Mammary epithelial cell (primary cell): ENCODE data around the gene RAET1G.

Experiments used
- EZH2 ChIP-seq: IDR thresholded peaks from 2 replicates; pipeline ENCODE4 v1.6.1; 2012; ENCODE audit warnings: low read length, inconsistent platforms, borderline replicate concordance
- TF ChIP-seq, protein P1 (sequence below), 2 donors: IDR thresholded peaks in 1 of 2; conservative IDR thresholded peaks in 1 of 2; 2 replicates each; pipeline ENCODE4 v1.5.1; 2011 to 2012; ENCODE audit warnings: inconsistent platforms in 2 of 2, low read length in 2 of 2, mild to moderate bottlenecking in 2 of 2, control low read depth in 1 of 2, low read depth in 1 of 2; ENCODE audit not compliant: insufficient read depth in 1 of 2; ENCODE audit errors: extremely low read depth in 1 of 2

DNA sequence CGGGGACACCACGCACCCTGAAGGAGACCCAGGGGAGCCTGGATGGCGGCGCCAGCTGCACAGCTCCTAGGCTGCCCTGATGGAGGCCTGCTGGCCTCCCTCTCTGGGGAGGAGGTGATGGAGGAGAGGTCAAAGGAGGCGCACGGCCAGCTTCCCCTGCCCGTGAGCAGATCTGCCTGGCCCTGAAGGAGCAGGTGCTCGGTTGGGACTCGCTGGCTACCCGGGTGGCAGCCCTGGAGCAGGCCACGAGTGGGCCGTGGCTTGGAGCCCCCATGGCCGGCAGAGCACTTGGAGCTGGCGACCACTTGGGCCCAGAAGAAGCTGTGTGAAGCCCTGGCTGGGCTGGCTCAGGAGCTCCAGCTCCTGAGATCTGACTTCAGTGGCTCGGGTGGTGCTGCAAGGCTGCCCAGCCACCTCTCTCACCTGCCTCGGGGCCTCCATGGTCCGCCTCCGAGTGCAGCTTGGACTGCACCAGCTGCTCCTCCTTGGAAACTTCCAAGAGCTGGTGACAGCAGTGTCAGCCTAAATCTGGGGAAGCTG lies 17.5 kb downstream of the RAET1G start:
- no peak for TF ChIP-seq EZH2
- TF ChIP-seq, protein P1, sequence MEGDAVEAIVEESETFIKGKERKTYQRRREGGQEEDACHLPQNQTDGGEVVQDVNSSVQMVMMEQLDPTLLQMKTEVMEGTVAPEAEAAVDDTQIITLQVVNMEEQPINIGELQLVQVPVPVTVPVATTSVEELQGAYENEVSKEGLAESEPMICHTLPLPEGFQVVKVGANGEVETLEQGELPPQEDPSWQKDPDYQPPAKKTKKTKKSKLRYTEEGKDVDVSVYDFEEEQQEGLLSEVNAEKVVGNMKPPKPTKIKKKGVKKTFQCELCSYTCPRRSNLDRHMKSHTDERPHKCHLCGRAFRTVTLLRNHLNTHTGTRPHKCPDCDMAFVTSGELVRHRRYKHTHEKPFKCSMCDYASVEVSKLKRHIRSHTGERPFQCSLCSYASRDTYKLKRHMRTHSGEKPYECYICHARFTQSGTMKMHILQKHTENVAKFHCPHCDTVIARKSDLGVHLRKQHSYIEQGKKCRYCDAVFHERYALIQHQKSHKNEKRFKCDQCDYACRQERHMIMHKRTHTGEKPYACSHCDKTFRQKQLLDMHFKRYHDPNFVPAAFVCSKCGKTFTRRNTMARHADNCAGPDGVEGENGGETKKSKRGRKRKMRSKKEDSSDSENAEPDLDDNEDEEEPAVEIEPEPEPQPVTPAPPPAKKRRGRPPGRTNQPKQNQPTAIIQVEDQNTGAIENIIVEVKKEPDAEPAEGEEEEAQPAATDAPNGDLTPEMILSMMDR (conservative IDR thresholded peaks at IDR 0.05 in 1 of 2, IDR thresholded peaks at IDR 0.05 in 1 of 2; ENCODE audit: extremely low read depth in 1 of 2, insufficient read depth in 1 of 2, low read depth in 1 of 2, low read length in 2 of 2), result no peak
